GM19468 (cell line): Measurements from ENCODE around the gene TMEM178B.

Source experiments
- ATAC-seq: cut with Tn5 transposase; IDR thresholded peaks from one replicate; pipeline ENCODE4 v1.9.1; 2021; ENCODE audit warnings: mild to moderate bottlenecking, moderate library complexity, moderate number of reproducible peaks; ENCODE audit not compliant: unreplicated experiment; ENCODE audit errors: extremely low read depth

Gene TMEM178B

GRCh38 chr7:141251180-141251579, 177.3 kb downstream of the TMEM178B start:
- no peak for ATAC-seq

- no peak for ATAC-seq
Measured at GRCh38 chr7:141251957-141252356, 178.1 kb downstream of the TMEM178B start.

- no peak for ATAC-seq
Measured at GRCh38 chr7:141257597-141257996, 183.7 kb downstream of the TMEM178B start.

- ATAC-seq: no peak
Measured at GRCh38 chr7:141258559-141258958, 184.7 kb downstream of the TMEM178B start.

- ATAC-seq: no peak
Measured at GRCh38 chr7:141262101-141263090, 188.5 kb downstream of the TMEM178B start.

- no peak for ATAC-seq
Measured at GRCh38 chr7:141263508-141263907, 189.6 kb downstream of the TMEM178B start.

GRCh38 chr7:141263983-141264382, 190.1 kb downstream of the TMEM178B start:
- ATAC-seq: no peak

GRCh38 chr7:141264511-141264910, 190.6 kb downstream of the TMEM178B start:
- ATAC-seq: no peak

- ATAC-seq: no peak
Measured at GRCh38 chr7:141265668-141266067, 191.8 kb downstream of the TMEM178B start.

GRCh38 chr7:141268614-141269013, 194.8 kb downstream of the TMEM178B start:
- ATAC-seq: no peak

- no peak for ATAC-seq
Measured at GRCh38 chr7:141271451-141271850, 197.6 kb downstream of the TMEM178B start.

GRCh38 chr7:141272417-141272816, 198.6 kb downstream of the TMEM178B start:
- ATAC-seq: no peak

- no peak for ATAC-seq
Measured at GRCh38 chr7:141275350-141275749, 201.5 kb downstream of the TMEM178B start.

GRCh38 chr7:141276031-141276430, 202.2 kb downstream of the TMEM178B start:
- ATAC-seq: no peak

GRCh38 chr7:141280100-141280499, 206.2 kb downstream of the TMEM178B start:
- no peak for ATAC-seq

GRCh38 chr7:141281311-141281710, 207.4 kb downstream of the TMEM178B start:
- ATAC-seq: no peak

- no peak for ATAC-seq
Measured at GRCh38 chr7:141286522-141286921, 212.7 kb downstream of the TMEM178B start.

GRCh38 chr7:141287936-141288335, 214.1 kb downstream of the TMEM178B start:
- no peak for ATAC-seq

- no peak for ATAC-seq
Measured at GRCh38 chr7:141288626-141289025, 214.8 kb downstream of the TMEM178B start.

GRCh38 chr7:141290365-141290764, 216.5 kb downstream of the TMEM178B start:
- no peak for ATAC-seq

GRCh38 chr7:141290973-141291372, 217.1 kb downstream of the TMEM178B start:
- no peak for ATAC-seq

- no peak for ATAC-seq
Measured at GRCh38 chr7:141291541-141291940, 217.7 kb downstream of the TMEM178B start.
